T1000 (cell line): ENCODE data around the gene RBM42.
"Not testable (repeated sequence)": the region's sequence is repeated elsewhere in the genome, so short reads cannot be mapped to it uniquely, and the experiment has no call there.

Source experiments
- DNase-seq: peaks from one replicate; lab custom pipeline; 2025; ENCODE audit warnings: mixed read lengths; lab: John Stamatoyannopoulos, UW

The RBM42 gene

GRCh38 chr19:35628565-35629331, at the start of gene RBM42:
TSS of gene RBM42 (plus strand) at chr19:35629036. CDS start at chr19:35629154, 118 bp downstream.
- DNase-seq: peak; percentile 97

DNA sequence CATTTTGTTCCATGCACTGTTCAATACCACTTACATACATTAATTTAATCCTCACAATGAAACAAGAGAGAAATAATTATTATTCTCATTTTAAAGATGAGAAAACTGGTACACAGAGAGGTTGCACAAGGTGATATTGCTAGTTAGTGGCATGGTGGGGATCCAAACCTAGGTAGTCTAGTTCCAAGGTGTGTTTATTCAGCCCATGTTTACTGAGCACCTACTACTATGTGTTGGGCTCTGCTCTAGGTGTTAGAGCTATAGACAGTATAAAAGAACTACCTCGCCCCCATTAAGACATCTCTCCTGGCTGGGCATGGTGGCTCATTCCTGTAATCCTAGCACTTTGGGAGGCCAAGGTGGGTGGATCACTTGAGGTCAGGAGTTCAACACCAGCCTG, 46.1 kb upstream of the RBM42 start:
- no peak for DNase-seq

DNA sequence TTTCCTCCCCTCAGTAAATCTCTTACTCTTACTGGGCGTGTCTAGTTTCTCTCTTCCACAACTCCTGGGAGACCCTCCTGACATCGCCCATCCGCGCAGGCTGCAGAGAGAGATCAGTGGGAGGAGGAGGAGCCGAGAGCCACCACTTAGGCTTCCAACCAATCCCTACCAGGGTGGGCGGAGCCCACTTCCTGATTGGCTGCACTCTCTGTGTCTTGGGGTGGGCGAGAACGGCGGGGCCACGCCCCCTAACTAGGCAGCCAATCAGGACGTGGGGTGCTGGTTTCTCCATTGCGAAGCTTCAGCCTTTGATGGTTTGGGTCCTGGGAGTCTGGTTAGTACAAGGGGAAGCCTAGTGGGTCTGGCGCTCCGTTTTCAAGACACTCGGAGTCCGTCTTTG, 43.0 kb upstream of the RBM42 start, which contains the start of gene PMIS2:
TSS of gene PMIS2 (plus strand) at position 326 of the 400 bp plus-strand sequence. CDS start 87 bp downstream, outside the sequence.
- no peak for DNase-seq

GRCh38 chr19:35587321-35587720, 41.5 kb upstream of the RBM42 start:
- DNase-seq: no peak

DNA sequence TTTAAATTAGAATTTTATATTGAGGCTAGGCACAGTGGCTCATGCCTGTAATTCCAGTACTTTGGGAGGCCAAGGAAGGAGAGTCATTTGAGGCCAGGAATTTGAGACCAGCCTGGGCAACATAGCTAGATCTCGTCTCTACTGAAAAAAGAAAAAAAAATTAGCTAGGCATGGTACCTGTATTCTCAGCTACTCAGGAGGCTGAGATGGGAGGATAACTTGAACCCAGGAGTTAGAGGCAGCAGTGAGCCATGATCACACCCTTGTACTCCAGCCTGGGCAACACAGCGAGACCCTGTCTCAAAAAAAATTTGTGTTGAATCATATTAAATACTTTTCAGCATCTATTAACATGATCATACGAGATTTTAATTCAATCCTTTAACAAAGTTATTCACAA, 38.0 kb upstream of the RBM42 start:
- no peak for DNase-seq

DNA sequence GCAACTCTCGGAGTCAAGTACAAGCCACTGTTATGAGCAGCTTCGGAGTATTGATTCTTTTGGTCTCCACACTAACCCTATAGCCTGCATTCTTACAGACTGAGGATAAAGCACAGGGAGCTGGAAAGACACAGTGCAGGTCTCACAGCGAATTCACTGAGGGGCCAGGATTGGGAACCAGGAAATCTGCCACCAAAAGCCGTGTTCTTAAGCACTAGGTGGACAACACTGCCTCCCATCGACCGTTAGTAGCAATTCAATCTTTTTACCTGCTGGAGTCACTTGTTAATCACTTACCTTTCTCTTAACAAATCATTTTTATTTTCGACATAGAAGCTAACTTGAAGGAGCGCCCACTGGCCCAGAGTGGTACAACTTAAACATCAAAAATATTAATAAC, 36.6 kb upstream of the RBM42 start:
- no peak for DNase-seq

GRCh38 chr19:35595026-35595425, 33.8 kb upstream of the RBM42 start:
- not testable (repeated sequence) for DNase-seq

DNA sequence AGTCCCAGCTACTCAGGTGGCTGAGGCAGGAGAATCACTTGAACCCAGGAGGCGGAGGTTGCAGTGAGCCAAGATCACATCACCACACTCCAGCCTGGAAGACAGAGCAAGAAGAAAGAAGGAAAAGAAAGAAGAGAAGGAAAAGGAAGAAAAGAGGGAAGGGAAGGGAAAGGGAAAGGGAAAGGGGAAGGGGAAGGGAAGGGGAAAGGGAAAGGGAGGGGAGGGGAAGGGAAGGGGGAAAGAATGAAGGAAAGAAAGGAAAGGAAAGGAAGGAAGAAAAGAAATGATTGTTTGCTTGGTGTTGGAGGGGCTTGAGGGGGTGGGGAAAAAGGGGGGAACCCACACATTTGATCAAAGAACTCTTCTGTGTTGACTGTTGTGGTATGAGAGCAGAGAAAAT, 32.9 kb upstream of the RBM42 start:
- DNase-seq: no peak

GRCh38 chr19:35596366-35596999, 32.4 kb upstream of the RBM42 start:
- DNase-seq: no peak

GRCh38 chr19:35601971-35602370, 26.9 kb upstream of the RBM42 start:
- DNase-seq: no peak

GRCh38 chr19:35604436-35604835, 24.4 kb upstream of the RBM42 start:
- not testable (repeated sequence) for DNase-seq

DNA sequence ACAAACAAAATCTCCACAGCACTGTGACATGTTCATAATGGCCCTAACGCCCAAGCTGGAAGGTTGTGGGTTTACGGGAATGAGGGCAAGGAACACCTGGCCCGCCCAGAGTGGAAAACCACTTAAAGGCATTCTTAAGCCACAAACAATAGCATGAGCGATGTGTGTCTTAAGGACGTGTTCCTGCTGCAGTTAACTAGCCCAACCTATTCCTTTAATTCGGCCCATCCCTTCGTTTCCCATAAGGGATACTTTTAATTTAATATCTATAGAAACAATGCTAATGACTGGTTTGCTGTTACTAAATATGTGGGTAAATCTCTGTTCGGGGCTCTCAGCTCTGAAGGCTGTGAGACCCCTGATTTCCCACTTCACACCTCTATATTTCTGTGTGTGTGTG, 21.7 kb upstream of the RBM42 start:
- not testable (repeated sequence) for DNase-seq

- DNase-seq: no peak
These were observed 21.2 kb upstream of the RBM42 start for GRCh38 chr19:35607661-35608060.

DNA sequence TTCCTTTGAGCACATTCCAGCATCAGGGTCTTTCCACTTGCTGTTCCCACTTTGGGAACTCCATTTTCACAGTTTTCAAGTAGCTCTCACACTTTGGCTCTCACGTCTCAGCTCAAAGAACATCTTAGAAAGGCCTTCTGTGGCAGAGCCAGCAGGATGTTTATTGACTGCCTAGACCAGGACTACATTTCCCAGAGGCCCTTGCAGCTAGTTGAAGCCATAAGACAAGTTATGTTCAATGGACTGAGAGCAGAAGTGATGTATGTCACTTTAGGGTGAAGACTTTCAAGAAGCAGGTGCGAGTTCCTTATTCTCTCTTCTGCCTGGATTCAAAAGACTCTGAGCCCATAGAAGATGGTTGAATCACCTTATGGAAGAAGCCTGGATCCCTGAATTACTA, 20.6 kb upstream of the RBM42 start:
- no peak for DNase-seq

GRCh38 chr19:35609851-35610353, 18.9 kb upstream of the RBM42 start:
- DNase-seq: no peak

DNA sequence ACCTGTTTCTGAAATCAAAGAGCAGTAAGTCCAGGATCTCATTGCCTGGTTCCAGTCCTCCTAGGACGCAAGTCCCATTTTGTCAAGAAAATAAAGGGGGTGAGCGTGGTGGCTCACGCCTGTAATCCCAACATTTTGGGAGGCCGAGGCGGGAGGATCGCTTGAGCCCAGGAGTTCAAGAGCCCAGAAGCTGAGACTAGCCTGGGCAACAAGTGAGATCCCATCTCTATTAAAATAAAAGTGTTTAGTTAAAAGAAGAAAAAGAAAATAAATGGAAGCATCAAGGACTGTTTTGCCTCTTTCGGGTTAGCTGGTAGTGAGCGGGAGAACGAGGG, 16.6 kb upstream of the RBM42 start:
- DNase-seq: no peak

- peak; percentile 88 for DNase-seq
These were observed 16.1 kb upstream of the RBM42 start, which contains the start of gene HAUS5 for GRCh38 chr19:35612559-35613321. TSS of gene HAUS5 (plus strand) at chr19:35612735. CDS start at chr19:35612795, 60 bp downstream.

DNA sequence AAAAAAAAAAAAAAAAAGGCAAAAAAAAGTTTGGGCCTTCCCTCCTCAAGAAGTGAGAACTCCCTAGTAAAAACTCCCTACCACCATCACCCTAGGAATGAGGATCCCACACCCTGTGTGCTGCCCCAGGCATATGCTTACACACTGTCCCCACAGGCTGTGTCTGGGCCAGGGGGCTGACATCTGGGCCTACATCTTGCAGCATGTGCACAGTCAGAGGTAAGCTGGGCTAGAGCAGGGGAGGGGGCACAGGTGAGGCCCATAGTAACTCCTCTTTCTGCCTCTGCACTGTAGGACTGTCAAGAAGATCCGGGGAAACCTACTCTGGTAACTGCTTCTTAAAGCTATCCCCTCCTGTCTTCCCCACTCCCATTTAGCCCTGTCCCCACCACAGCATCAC, 15.3 kb upstream of the RBM42 start:
- DNase-seq: no peak

GRCh38 chr19:35615036-35615435, 13.8 kb upstream of the RBM42 start:
- no peak for DNase-seq

- no peak for DNase-seq
These were observed 10.0 kb upstream of the RBM42 start for GRCh38 chr19:35618857-35619256.

GRCh38 chr19:35619290-35619923, 9.4 kb upstream of the RBM42 start:
- DNase-seq: no peak

- DNase-seq: no peak
These were observed 8.8 kb upstream of the RBM42 start for GRCh38 chr19:35620001-35620400.
